Stimulated activated CD8-positive, alpha-beta memory T cell treated with anti-CD3 and anti-CD28 coated beads, Interleukin-7, amount 100 ng/mL, for 24 hours (primary cell): Measurements from ENCODE around the gene ARHGAP28.

Experiments used
- DNase-seq: peaks from one replicate; pipeline ENCODE4 v3.0.0-alpha.2; 2020; ENCODE audit warnings: low read depth

The ARHGAP28 gene, protein sequence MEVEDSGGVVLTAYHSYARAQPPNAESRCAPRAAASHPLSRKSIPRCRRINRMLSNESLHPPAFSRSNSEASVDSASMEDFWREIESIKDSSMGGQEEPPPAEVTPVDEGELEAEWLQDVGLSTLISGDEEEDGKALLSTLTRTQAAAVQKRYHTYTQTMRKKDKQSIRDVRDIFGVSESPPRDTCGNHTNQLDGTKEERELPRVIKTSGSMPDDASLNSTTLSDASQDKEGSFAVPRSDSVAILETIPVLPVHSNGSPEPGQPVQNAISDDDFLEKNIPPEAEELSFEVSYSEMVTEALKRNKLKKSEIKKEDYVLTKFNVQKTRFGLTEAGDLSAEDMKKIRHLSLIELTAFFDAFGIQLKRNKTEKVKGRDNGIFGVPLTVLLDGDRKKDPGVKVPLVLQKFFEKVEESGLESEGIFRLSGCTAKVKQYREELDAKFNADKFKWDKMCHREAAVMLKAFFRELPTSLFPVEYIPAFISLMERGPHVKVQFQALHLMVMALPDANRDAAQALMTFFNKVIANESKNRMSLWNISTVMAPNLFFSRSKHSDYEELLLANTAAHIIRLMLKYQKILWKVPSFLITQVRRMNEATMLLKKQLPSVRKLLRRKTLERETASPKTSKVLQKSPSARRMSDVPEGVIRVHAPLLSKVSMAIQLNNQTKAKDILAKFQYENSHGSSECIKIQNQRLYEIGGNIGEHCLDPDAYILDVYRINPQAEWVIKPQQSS

DNA sequence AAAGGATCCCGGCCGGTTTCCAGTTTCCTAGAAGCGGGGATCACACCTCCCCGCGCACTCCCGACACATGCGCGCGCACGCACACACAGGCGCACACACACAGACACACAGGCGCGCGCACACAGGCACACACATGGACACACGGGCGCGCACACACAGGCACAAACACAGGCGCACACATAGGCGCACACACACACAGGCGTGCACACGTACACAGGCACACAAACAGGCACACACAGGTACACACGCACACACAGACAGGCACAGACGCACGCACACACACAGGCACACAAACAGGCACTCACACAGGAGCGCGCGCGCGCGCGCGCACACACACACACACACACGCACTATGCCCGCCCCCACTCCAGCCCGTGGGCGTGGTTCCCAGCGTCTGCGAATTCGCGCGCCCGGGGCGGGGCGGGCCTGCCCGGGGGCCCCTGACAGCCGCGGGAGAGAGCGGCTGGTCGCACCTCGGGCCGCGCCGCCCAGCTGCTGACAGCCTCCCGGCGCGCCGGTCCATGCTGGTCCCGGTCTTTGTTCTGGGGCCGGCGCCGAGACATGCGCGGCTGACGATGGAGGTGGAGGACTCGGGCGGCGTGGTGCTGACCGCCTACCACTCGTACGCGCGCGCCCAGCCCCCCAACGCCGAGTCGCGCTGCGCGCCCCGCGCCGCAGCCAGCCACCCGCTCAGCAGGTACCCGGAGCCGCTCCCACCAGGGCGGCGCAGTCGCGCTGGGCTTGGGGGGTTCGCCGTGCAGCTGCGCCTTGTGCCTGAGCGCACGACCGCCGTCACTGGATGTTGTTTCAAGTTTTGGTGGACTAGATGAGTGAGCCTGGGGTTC is at the start of gene ARHGAP28:
TSS of gene ARHGAP28 (plus strand) at position 470 of the 845 bp plus-strand sequence. CDS start at position 576, 106 bp downstream.
- DNase-seq: no peak

DNA sequence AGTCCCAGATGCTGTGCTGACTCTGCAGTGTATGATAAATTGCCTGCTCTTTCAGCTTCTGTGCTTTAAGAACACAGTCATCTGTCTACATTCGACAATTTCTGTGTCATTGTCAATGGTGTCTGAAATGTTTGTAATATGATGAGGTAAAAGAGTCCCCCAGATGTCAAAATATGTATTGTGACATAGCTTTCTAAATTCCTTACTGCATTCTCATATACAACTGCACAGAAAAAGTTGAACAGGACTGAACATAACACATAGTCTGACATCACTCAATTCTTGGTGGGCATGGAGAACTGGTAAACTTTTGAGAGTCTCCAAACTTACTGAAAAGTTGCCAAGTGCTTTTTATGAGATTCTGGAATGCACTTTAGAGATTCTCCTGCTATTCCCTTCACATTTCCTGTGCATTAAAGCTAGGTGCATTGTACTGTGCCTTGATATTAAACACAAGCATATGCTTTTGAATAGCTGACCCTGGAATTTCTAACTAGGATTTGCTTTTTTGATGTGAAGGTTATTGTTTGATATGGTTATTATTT is 48.1 kb upstream of the ARHGAP28 start:
- no peak for DNase-seq

DNA sequence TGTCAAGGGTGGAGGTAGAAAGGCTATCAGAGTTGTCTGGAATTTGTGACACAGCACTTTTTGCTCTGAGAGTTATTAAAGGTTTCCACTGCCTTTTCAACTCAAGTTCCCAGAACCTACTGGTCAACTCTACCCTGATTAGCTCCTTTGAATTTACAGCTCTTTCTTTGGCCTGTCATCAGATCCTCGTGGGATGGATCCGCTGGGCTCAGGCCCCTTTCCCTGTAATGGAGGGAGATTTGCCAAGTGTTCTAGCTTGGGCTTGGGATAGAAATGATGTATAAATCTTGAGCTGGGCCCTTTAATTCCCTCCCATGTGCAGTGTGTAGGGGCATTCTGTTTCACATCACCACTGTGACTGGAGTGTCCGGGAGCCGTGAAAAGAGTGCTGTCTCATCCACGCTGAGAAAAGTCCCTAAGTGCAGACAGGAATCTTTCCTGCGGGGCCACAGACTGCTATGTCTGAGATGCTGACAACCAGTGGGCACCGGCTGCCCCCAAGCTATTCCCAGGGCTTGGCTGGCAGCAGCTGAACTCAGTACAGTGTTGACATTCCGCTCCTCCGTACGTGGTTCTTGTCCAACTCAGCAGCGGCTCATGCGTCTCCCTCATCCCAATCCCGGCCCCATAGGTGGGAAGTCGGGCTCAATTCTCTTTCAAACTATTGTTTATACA is 46.9 kb upstream of the ARHGAP28 start:
- no peak for DNase-seq

DNA sequence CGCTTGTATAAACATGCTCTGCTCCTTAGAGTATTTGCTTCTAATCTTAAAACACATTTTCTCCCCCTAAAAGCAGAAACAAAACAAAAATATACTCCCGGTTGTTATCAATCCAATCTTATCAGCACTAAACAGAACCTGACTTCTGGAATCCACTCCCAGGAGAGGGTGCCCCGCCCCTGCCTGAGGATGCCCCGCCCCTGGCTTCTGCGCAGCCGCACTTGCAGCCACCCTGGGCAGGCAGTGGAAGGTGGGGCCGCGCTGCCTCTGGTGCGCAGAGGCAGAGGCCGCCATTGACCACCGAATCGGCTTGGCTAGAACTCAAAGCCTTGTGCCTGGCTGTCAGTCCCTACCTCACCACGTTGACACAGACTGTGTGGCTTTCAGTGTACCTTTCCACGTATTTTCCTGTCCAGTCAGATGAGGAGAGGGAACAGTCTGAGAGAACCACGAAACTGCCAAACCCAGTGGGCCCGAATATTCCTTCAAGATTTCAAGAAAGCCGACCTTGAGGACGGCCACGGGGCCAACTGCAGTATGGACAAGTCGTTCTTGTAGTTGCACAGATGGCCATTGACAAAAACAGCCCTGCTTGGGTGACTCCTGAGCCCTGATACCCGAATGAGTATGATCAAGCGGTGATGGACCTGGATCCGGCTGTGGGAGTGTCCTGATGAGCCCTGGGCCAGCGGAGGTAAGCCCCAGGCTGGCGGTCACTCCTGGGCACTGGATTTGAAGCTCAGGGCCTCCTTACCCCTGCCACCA is 46.2 kb upstream of the ARHGAP28 start:
- DNase-seq: no peak

DNA sequence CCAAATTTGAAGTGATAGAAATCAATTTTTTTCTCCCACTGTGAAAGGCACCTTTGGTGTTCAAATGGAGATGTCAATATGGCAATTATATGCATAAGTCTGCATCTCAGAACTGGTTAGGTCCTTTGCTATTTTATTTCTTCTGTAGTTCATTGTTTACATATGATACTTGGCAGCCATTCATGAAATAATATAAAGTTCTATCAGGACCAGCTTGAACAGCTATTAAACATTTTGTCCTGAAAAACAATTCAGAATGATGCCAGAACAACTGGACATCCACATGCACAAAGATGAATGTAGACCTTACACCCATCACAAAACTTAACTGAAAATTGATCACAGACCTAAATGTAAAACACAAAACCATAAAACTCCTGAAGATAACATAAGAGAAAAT is 41.8 kb upstream of the ARHGAP28 start:
- no peak for DNase-seq

DNA sequence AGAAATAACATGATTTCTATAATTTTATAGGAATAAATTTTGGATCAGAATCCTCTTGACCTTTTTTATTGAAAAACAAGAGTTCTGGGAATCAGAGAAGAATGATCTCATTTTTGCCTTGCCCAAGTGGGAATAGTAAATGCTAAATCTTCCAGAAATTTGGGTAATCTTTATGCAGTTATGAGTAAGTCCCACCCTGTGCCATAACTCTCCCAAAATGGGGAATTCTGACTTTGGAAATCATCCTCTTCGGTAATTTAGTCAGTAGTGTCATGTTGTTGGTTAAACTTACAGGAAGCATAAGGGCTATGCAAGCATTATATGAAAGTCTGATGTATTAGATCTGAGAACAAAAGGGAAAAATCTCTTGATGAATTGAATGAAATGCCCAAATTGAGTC is 20.6 kb upstream of the ARHGAP28 start:
- no peak for DNase-seq

DNA sequence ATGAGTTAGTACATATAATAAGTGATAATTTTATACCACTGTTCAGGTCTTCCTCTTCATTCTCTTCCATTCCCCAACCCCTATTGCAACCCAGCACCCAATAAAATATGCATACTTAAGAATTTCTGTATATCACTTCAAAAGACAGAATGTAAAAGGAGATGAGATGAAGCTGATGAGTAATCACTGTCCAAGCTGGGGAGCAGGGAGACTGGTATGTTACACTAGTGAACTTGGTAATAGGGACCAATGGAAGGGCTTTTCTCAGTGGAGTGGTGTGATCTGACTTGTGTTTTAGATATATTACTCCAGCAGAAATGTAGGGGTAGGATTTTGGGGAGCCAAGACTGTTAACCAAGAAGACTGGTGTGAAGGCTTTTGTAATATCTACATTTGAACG is 18.0 kb upstream of the ARHGAP28 start:
- DNase-seq: no peak

DNA sequence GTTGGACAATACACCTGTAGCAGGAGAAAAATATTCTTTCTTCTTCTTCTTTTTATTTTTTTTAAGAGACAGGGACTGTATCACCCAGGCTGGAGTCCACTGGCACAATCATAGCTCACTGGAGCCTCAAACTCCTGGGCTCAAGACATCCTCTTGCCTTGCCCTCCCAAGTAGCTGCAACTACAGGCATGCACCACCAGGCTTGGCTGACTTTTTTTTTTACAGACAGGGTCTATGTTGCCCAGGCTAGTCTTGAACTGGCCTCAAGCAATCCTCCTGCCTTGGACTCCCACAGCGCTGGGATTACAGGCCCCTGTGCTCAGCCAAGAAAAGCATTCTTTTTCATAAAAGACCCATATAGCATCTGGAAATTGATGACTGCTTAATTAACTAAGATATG is 17.1 kb upstream of the ARHGAP28 start:
- no peak for DNase-seq

DNA sequence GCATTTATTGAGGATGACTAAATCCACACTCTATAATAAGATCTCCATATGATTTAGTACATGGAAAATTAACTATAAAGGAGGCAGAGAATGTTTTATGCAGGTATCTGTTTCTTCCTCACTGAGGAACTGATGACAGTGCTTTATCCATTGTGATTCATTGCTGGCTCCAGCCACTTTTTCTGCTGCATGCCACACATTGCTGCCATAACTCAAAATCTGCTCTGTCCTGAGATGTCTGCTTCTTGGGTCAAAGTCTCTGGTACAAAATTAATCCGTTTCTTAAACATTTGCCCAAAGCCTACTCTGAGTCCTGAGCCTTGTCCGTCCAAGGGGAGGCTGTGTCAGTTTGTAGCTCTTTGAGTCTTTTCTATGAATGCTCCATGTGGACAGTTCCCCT is 15.5 kb upstream of the ARHGAP28 start:
- no peak for DNase-seq

DNA sequence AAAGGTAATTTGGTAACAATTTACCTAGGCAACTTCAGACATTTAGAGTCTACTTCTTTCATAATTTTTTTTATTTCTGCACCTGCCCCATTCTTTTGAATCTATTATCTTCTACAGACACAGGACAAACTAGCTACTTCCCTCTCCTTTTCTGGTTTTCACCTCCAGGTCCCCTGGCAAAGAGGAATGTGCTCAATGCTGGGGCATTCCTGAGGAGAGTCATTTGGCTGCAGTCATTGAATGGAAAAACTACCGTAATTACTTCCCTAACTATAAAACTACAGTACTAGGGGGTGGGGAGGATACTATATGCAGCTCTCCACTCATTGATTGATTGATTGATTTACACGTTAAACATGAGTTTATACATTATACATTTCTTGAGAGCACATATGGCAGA is 11.2 kb upstream of the ARHGAP28 start:
- no peak for DNase-seq

DNA sequence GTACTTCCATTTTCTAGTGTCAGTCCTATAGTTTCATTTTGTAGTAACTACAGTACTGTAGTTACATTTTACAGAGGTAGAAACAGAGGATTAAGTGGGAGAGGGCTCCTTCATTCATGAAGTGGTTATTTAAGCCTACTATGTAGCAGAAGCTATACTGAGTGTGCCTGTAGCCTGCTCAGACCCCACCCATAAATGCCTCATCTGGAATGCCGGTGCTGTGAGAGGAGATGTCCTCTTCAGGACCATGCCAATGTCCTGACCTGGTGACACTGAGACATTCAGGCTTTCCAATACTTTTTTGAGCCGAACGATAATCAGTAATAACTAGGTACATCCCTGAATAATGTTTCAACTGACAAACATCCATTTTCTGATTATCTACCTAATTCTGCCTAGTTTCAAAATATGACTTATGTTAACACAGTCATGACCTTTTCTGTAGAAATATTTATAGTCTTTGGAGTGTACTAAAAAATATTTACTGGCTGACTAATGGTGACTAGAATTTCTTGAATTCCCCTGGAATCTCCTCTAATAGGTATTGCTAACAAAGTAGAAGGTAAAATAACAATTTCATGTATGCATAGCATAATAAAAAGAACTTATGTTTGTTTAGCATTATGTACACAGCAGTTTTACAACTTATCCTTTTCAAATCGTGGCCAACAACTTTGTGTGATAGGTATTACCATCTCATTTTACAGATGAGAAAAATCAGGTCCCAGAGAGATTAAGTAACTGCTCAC is 10.2 kb upstream of the ARHGAP28 start:
- no peak for DNase-seq

DNA sequence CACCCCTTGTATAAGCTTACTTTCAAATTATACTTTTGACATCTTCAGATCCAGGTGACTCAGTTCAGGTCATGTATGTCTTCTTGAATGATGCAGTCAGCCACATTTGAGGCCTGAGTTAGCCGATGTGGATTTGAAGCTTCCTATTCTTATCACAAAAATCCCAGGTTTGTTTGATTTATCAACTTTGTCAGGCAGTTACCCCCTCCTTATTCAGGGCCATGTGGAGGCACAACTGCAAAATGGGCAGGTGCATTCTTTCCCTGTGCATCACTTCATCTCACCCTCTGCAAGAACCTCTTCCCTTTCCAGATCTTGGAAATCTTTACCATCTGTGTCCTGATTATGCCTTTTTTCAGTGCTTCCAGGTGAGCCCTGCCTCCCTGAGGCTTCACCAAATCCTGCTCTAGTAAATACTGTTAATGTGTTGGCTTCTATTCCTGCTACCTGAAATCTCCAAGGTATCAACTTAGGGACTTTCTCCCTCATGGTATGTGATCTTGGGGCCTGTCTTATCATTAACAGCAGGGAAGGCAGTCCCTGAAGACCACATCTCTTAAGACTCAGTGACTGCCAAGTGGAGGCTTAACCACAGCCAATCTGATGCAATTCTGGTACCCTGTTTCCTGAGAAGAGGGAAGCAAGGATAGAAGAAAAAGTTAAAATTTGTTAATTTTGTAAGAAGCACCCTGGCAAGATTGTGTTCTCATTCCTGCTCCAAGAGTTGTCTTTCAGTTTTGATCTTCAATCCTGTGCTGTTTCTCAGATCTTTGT is 9.4 kb upstream of the ARHGAP28 start:
- DNase-seq: no peak

DNA sequence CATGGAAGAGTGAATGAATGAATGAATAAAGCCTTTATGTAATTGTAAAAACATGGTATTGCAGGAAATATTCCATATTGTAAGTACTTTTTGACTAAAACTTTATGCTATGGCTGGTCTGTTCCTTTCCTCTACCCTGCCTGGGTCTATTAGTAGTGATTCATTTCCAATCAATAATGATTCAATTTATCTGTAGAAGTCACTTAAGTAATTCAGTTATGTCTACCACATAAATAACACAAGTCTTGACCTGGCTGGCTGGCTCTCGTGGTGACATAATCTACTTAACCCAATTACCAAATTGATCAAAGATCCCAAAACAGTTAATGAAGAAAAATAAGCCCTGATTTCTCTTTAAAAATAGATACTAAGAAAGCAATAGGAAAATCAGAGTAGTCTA is 7.8 kb upstream of the ARHGAP28 start:
- no peak for DNase-seq

DNA sequence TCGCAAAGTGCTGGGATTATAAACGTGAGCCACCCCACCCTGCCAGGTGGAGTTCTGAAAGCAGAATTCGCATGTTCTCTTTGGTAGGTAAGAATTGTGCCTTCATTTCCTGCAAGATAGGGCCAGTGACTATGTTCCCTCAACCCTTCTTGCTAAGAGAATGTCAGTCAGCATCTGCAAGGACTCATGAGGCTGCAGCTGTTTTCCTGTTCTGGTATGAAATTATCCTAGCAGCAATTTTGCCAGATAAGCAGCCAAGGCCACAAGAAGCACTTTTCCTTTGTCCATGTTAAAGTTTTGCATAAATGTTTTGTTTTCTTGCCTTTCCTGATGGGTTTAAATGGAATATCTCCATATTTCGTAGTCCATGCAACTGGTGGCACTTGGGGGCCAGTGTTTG is 6.8 kb upstream of the ARHGAP28 start:
- no peak for DNase-seq

DNA sequence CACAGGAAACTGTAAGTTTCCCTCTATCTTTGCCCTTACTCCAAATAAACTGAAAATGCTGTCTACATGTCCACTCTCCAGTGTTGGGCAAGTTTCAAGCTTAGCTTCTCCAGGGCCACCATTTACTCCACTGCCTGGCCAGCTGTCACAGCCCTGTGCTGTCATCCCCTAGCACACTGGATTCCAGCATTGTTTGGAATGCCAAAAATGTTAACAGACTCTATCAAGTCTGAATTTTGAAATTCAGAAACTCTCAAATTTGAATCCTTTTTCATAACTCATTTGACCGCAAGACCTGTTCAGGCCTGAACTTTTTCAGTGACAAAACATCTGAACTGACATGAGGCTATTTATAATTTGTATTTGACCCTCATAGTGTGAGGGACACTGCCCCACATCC is 5.2 kb upstream of the ARHGAP28 start:
- no peak for DNase-seq

DNA sequence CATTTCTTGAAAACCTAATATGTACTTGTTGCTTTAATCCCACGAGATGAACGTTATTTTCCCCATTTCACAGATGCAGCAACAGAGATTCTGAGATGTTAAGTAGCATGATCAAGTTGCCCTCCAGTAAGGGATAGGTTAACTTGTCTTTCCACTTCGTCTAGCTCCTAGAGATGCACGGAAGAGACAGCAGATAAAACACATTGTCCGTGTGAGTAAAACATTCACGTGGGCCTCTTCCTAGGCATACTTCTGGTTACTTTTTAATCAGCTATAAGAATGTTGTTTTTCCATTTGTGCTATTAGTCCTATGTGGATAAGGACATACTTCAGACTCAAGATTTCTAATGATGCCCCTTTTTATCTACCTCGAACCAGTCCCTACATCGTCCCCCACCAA is 1.2 kb upstream of the ARHGAP28 start:
- DNase-seq: no peak

DNA sequence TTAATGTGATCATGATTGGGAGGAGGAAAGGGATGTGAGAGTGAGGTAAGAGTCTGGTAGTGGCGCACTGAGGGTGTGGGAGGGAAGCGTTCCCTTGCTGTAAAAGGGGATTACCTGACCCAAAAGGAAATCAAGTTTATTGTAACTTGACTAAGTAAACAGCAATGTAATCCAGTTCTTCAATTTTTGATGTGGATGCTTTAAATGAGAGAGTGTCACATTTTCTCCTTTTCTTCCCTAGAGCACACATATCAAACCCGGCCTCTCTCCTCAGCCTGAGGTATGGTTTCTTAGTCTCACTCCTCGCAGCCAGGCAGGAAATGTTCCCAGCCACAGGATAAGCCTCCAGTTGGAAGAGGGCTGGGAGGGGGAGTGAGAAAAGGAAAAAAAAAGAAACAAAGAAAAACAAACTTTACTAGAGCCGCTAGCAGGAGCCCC is 688 bp upstream of the ARHGAP28 start:
- DNase-seq: no peak

DNA sequence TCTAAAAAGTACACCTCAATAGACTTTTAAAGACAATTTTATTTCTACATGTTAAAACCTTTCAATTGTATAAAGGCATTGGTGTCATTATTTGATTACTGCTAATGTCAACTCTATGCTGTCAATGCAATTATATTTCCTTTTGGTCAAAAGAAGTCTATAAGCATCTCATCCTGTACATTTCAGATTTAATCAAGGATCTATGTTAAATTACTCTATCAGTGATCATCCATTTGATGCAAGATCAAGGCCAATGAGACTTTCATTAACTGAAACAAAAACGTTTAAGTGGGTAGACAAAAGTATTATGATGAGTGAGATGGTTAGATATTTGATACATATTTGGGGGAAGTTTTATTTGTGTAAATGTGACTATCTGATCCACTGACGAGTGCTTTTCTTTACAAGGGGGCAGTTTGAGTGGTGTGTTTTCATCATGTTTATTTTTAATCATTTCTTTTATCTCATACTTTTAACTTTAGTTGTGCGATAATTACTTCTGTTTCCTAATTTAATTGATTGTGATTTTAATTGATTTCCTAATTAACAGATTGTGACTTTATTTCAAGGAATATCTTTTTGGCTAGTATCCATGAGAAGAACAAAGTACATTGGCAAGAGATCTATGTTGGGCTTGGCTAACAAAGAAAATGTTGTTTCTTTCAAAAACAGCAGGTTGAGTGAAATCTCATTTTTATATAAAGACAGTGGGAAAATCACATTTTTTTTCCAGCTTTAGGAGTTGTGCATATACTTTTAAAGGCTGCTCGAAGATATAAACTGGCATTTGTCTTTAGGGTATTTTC is 1.1 kb downstream of the ARHGAP28 start:
- no peak for DNase-seq

DNA sequence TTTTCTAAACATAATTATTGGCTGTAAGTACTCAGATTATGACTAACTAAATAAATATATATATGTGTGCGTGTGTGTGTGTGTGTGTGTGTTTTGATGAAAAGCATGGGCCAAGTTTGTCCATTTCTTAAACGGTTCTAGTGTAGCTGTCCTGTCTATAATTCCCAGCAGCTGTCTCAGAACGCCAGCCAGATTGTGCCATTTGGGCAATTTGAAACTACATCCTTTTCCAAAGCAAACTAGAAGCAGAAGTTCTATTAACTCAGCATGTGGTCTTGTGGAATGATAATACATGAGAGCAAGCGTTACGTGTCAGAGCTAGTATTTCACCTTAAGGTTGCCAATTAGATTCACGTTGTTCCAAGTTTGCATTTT is 1.7 kb downstream of the ARHGAP28 start:
- no peak for DNase-seq
